GM11168 (cell line): ENCODE measurements around the gene LTBP4.
"Not testable (repeated sequence)": the region's sequence is repeated elsewhere in the genome, so short reads cannot be mapped to it uniquely, and the experiment has no call there.

Experiments
- in situ Hi-C: fragments of 300-500 bp; cut with MboI; formaldehyde crosslinking; loops from one replicate; pipeline ENCODE4 v1.12.0; 2022; ENCODE audit warnings: low sequenced_read_pairs; ENCODE audit not compliant: unreplicated experiment

LTBP4 gene

DNA sequence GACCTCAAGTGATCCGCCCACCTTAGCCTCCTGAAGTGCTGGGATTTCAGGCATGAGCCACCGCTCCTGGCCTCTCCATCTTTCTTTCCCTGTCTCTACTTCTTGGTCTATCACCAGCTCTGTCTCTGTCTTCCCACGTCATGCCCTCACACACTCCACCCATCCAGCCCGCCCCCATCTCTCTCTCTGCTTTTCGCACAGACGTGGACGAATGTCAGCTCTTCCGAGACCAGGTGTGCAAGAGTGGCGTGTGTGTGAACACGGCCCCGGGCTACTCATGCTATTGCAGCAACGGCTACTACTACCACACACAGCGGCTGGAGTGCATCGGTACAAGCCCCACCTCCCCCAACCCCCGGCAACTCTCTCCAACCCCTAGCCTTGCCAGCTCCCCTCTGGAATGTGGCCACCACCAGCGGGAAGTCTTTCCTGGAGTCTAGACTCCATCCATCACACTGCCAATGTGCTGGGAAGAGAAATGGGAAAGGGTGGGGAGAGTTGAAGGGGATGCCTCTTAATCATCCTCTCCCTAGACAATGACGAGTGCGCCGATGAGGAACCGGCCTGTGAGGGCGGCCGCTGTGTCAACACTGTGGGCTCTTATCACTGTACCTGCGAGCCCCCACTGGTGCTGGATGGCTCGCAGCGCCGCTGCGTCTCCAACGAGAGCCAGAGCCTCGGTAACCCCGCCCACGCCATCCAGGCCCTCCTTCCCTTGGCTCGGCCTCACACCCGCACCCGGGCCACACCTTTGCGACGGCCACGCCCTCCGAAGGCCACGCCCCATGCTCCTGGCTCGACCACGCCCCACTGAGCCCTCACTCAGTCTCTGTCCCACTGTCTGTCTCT, 22.5 kb downstream of the LTBP4 start:
- in situ Hi-C loops: no loop called here

DNA sequence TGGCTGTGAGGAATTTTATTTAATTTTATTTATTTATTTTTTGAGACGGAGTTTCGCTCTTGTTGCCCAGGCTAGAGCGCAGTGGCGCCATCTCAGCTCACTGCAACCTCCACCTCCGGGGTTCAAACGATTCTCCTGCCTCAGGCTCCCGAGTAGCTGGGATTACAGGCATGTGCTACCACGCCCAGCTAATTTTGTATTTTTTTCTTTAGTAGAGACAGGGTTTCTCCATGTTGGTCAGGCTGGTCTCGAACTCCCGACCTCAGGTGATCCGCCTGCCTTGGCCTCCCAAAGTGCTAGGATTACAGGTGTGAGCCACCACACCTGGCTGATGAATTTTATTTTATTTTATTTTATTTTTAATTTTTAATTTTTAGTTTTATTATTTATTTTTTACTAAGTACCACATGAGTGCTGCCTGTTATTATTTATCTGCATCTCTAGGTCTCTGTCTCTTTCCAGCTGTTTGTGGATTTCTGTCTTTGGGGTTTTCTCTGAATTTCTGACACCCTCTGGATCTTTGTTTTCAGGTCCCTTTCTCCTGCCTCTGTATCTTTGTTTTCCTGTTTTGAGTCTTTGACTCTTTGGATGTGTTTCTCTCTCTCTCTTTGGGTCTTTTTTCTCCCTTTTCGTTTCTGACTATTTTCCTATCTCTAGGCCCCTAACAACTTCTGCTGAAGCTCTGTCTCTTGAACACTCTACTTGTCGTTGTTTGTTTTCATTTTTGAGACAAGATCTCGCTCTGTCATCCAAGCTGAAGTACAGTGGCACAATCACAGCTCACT, 23.4 kb downstream of the LTBP4 start:
- in situ Hi-C loops: not testable (repeated sequence)

GRCh38 chr19:40625406-40626120, 24.4 kb downstream of the LTBP4 start:
- in situ Hi-C loops: no loop called here

DNA sequence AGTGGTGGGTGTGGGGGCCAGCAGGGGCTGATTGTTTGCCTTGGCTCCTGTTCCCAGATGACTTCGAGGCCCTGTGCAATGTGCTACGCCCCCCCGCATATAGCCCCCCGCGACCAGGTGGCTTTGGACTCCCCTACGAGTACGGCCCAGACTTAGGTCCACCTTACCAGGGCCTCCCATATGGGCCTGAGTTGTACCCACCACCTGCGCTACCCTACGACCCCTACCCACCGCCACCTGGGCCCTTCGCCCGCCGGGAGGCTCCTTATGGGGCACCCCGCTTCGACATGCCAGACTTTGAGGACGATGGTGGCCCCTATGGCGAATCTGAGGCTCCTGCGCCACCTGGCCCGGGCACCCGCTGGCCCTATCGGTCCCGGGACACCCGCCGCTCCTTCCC, 25.7 kb downstream of the LTBP4 start:
- in situ Hi-C loops: no loop called here

DNA sequence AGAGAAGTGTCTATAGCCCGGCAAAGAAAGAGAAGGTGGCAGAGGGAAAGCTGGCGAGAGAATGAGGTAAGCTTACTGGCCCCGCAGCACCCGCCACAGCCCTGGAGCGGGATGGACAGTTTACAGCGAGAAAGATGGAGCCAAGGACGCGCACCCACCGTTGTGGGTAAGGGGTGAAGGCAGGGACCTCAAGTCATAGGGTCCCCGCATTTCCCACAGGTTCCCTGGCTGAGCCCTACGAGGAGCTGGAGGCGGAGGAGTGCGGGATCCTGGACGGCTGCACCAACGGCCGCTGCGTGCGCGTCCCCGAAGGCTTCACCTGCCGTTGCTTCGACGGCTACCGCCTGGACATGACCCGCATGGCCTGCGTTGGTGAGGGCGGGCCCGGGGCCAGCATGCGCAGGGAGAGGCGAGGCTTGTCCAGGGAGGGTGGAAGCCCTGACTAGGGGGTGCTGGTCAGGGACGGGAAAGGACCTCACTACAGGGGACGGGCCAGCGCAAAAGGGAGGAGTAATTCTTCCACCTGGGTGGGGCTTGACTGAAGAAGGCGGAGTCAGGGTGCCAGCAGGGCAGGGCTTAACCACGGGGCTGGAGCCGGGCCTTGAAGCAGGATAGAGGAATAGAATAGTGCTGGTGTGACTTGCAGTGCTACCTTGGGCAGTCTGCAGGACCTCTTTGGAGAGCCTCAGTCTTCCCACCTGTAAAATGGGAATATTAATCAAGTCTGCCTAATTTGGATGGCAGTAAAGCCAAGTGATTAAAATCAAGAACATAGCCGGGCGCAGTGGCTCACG, 26.5 kb downstream of the LTBP4 start:
- in situ Hi-C loops: no loop called here

DNA sequence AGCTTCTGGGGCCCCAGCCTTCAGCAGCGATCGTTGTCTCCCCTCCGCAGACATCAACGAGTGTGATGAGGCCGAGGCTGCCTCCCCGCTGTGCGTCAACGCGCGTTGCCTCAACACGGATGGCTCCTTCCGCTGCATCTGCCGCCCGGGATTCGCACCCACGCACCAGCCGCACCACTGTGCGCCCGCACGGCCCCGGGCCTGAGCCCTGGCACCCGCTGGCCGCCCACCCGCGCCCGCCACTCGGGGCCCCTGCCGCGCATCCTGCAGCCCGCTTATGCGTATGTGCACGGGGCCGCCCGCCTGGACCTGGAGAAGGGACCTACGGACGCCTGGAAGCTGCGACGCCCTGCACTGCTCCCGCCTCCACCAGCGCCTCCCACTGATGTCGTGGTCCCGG, 28.2 kb downstream of the LTBP4 start:
- in situ Hi-C loops: no loop called here

- in situ Hi-C loops: no loop called here
Observed at GRCh38 chr19:40630571-40631160, 29.5 kb downstream of the LTBP4 start.

DNA sequence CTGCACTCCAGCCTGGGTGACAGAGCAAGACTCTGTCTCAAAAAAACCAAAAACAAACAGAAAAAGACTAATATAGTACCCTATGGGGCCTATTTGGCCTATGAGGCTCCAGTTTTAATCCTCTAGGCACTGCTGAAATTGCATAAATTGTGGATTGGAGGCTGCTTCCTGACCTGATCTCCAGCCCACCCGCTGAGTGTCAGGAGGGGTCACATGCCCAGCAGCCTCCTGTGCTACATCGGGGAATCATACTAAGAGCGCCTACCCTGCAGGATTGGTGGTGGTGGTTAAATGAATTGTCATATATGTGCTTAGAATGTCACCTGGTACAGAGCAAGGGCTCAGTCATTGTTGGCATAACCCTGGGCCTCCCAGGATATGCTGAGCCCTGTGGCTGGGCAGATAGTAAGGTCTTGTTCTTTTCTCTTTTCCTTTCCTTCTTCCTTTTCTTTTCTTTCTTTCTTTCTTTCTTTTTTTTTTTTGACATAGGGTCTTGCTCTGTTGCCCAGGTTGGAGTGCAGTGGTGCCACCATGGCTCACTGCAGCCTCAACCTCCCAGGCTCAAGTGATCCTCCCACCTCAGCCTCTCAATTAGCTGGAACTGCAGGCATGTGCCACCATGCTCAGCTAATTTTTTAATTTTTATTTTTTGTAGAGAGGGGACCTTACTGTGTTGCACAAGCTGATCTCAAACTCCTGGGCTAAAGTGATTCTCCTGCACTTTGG, 31.3 kb downstream of the LTBP4 start:
- in situ Hi-C loops: no loop called here

DNA sequence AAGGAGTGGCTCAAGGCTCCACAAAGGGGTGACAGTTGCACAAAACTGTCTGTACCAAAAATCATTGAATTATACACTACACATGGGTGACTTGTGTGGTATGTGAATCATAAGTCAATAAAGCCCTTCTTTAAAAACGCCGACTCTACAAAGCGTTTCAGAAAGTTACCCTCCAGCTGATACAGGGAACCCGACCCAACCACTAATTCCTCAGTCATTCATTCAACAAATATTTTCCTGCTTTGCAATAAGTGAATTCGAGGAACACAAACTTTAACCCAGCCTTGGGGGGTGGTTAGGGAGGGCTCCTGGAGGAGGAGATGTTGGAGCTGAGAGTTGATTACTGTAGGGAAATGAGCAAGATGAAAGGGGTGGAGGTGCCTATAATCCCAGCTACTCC, 32.0 kb downstream of the LTBP4 start:
- in situ Hi-C loops: no loop called here

- in situ Hi-C loops: no loop called here
Observed at GRCh38 chr19:40638327-40638726, 37.2 kb downstream of the LTBP4 start.

DNA sequence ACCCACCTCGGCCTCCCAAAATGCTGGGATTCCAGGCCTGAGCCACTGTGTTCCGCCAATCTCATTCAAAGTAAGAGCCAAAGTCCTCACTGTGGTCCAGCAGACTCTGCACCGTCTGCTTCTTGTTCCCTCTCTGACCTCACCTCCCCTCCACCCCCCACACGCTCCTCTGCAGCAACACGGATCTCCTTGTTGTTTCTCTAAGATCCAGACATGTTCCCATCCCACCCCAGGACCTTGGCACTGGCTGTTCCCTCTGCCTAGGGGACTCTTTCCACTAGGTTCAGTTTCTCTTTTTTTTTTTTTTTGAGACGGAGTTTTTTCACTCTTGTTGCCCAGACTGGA, 38.4 kb downstream of the LTBP4 start:
- in situ Hi-C loops: no loop called here

DNA sequence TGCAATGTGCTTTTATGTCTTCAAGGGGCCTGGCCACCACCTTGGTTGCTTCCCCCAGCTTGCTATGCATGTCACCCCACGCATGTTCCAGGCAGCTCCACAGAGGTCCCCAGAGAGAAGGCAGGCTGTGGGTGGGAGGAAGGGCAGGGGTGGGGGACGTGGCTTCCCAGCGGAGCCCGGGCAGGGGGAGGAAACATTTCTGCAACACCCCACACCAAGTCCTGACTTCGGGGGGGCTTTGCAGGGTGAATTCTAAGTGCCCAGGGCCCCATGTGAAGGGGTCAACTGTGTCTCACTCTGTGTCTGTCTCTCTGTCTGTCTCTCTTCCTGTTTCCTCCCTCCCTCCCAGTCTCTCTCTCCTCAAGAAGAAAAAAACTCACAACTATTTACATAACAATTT, 39.6 kb downstream of the LTBP4 start:
- in situ Hi-C loops: no loop called here

GRCh38 chr19:40641281-40641680, 40.1 kb downstream of the LTBP4 start:
- in situ Hi-C loops: no loop called here

GRCh38 chr19:40642051-40642706, 41.0 kb downstream of the LTBP4 start:
- in situ Hi-C loops: no loop called here

GRCh38 chr19:40642757-40643305, 41.7 kb downstream of the LTBP4 start:
- in situ Hi-C loops: no loop called here

GRCh38 chr19:40646743-40647254, 45.6 kb downstream of the LTBP4 start:
- in situ Hi-C loops: no loop called here

DNA sequence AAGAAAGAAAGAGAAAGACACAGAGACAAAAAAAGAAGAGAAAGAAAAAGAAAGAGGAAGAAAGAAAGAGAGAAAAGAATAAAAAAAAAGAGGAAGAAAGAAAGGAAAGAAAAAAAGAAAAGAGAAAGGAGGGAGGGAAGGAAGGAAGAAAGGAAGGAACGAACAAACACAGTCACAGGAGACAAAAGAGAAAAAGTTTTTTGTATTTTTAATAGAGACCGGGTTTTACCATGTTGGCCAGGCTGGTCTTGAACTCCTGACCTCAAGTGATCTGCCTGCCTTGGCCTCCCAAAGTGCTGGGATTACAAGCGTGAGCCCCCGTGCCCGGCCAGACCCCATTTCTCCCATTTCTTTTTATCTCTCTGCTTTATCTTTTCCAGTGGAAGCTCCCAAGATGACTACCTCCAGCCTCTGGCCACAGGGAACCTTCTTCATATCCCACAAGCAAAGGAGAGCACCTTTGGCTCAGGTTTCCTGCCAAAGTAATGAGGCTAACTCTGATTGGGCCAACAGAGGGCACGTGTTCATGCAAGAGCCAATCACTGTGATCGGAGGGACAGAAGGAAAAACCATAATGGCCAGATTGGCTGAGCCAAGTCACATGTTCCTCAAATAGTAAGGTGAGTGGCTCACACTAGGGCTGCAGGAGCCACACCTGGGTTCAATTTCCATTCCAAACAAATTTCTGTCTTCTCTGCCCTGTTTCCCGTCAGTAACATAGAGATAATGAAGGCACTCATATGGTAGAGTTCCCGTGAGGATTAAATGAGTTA, 48.9 kb downstream of the LTBP4 start:
- in situ Hi-C loops: loop anchor here (25.0 kb wide), 1 partner anchor 487 kb away; no protein-coding TSS in a partner anchor
